ENCODE data around the gene CSTF2T.
"Not testable (repeated sequence)": the region's sequence is repeated elsewhere in the genome, so short reads cannot be mapped to it uniquely, and the experiment has no call there.

The CSTF2T gene

GRCh38 chr10:51699145-51699474, 285 bp downstream of the CSTF2T start:
- no peak for DNase-seq (ENCODE audit: extremely low read depth in 1 of 2, low read depth in 1 of 2)

- no peak for DNase-seq (ENCODE audit: extremely low read depth in 1 of 2, low read depth in 1 of 2)
These were observed 827 bp downstream of the CSTF2T start for GRCh38 chr10:51698473-51699063.

DNA sequence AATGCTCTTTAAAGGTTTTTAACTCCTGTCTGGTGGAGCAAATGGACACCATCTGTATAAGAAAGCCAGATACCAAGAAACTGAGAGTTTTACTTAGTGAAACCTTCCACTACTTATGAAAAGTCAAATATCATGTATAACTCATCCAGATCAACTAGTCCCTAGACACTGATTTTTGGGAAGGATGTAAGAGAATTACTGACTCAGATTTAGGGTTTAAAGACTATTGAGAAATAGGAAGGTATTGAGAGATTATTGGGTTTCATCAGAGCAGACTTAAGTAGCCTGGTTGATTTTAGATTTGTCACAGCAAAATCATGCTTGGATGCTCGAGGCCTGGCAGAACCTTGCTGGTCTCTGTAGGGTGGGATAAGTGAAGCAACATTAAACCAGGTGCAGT, 3.1 kb downstream of the CSTF2T start:
- DNase-seq (ENCODE audit: extremely low read depth in 1 of 2, low read depth in 1 of 2), result no peak

- DNase-seq (ENCODE audit: extremely low read depth in 1 of 2, low read depth in 1 of 2), result no peak
These were observed 5.2 kb downstream of the CSTF2T start for GRCh38 chr10:51694086-51694768.

- no peak for DNase-seq (ENCODE audit: extremely low read depth in 1 of 2, low read depth in 1 of 2)
These were observed 8.3 kb downstream of the CSTF2T start for GRCh38 chr10:51691135-51691534.

DNA sequence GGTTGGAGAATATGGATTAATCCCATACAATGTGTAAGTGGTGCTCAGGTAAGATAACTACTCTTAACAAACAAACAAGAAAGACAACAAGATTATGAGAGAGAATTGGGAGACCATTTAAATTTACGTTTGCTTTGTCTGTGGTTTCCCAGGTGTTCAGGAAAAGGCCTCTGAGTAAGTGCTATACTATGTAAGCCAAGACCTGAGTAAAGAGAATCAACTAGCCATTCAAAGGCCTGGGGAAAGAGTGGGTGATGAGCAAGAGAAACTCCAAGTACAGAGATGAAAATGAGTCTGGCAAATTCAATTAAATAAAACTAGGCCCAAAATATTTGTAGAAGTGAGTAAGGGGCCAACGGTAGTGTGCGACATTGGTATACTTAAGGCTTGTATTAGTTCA, 9.9 kb downstream of the CSTF2T start:
- DNase-seq (ENCODE audit: extremely low read depth in 1 of 2, low read depth in 1 of 2), result no peak

GRCh38 chr10:51688826-51689225, 10.6 kb downstream of the CSTF2T start:
- DNase-seq (ENCODE audit: extremely low read depth in 1 of 2, low read depth in 1 of 2), result not testable (repeated sequence)

- DNase-seq (ENCODE audit: extremely low read depth in 1 of 2, low read depth in 1 of 2), result no peak
These were observed 12.1 kb downstream of the CSTF2T start for GRCh38 chr10:51687296-51687695.

DNA sequence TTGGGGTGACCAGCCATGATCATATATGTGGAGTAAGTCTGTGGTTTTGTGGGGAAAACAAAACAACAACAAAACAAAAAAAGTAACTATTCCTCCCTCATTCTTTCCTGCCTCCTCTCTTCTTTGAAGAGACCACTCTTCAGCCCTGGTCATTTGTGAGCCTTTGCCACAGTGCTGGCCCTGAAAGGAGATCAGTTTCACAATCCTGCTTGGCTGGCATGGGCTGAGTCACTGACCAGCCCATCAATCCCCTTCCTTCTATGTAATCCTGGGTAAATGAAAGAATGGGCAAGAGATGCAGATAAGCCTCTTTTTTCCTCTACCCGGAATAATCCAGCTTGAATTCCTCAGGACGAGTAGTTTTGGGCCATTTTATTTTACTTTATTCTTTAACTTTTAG, 13.6 kb downstream of the CSTF2T start:
- no peak for DNase-seq (ENCODE audit: extremely low read depth in 1 of 2, low read depth in 1 of 2)

- no peak for DNase-seq (ENCODE audit: extremely low read depth in 1 of 2, low read depth in 1 of 2)
These were observed 16.2 kb downstream of the CSTF2T start for GRCh38 chr10:51683031-51683691.

GRCh38 chr10:51679841-51680240, 19.6 kb downstream of the CSTF2T start:
- no peak for DNase-seq (ENCODE audit: extremely low read depth in 1 of 2, low read depth in 1 of 2)

- DNase-seq (ENCODE audit: extremely low read depth in 1 of 2, low read depth in 1 of 2), result no peak
These were observed 24.3 kb downstream of the CSTF2T start for GRCh38 chr10:51675088-51675487.

DNA sequence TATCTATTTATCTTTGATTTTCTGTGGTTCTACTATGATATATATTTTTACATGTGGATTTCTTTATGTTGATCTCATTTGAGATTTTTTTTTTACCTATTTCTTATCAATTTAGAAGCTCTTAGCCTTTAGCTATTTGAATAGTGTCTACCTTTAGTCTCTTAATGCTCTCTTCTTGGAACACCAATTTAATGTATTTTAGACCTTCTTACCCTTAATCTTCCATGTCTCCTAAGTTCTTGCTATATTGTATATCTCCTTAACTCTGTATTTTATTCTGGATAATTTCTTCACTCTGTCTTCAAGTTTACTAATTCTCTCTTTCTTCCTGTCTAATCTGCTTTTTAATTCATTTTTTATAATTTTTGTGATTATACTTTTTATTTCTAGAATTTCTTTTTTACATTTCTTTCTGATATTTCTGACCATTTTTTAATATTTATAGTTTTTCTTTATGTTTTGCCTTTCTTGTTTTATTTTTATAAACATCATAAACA, 27.3 kb downstream of the CSTF2T start:
- no peak for DNase-seq (ENCODE audit: extremely low read depth in 1 of 2, low read depth in 1 of 2)

DNA sequence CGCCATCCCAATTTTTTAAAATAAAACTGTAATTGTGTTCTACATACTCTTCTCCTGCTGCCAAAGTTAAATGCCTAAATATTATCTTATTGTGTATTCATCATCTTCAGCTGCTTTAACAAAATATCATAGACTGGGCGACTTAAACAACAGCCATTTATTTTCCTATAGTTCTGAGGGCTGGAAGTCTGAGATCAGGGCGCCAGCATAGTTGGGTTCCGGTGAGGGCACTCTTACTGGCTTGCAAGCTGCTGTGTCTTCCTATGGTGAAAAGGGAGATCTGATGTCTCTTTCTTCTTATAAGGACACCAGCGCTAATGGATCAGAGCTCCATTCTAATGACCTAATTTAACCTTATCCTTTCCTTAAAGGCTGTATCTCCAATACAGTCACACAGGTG, 30.4 kb downstream of the CSTF2T start:
- no peak for DNase-seq (ENCODE audit: extremely low read depth in 1 of 2, low read depth in 1 of 2)

GRCh38 chr10:51668336-51668689, 31.1 kb downstream of the CSTF2T start:
- DNase-seq (ENCODE audit: extremely low read depth in 1 of 2, low read depth in 1 of 2), result no peak

- DNase-seq (ENCODE audit: extremely low read depth in 1 of 2, low read depth in 1 of 2), result no peak
These were observed 31.6 kb downstream of the CSTF2T start for GRCh38 chr10:51667678-51668335.

- DNase-seq (ENCODE audit: extremely low read depth in 1 of 2, low read depth in 1 of 2), result no peak
These were observed 32.9 kb downstream of the CSTF2T start for GRCh38 chr10:51666456-51666855.

DNA sequence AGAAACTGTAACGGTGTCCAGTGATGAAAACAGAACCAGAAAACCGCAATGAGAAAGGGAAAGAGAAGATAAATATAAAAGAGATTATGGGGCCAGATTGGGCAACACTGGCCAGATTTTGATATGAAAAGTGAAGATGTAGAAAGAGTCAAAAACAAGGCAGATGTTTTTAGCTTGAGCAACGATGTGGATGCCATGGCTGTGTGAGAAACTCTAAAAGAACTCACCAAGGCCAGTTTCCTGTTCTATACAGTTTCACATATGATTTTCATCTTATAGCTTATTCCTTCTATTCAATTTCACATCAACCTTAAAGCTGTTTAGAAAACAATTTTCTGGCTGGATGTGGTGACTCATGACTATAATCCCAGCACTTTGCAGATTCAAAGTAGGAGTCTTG, 36.3 kb downstream of the CSTF2T start:
- DNase-seq (ENCODE audit: extremely low read depth in 1 of 2, low read depth in 1 of 2), result no peak

GRCh38 chr10:51659344-51659743, 40.1 kb downstream of the CSTF2T start:
- no peak for DNase-seq (ENCODE audit: extremely low read depth in 1 of 2, low read depth in 1 of 2)

DNA sequence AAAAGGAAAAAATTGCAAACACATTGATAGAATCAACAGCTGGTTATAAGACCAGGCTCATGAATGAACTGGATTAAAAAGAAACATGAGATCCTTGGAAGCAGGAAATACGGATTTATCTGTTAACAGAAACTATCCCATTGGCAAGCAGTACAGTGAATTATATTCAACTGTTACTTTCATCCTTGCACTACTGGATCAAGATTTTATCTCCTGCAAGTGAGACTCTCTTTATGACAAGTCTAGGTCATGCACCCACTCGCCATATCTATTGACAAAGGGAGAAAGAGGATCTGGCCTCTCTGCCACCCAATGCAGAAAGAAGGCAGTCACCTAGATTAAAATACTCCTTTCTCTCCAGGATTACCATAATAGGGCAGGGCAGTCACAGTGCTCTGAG, 41.4 kb downstream of the CSTF2T start:
- no peak for DNase-seq (ENCODE audit: extremely low read depth in 1 of 2, low read depth in 1 of 2)

DNA sequence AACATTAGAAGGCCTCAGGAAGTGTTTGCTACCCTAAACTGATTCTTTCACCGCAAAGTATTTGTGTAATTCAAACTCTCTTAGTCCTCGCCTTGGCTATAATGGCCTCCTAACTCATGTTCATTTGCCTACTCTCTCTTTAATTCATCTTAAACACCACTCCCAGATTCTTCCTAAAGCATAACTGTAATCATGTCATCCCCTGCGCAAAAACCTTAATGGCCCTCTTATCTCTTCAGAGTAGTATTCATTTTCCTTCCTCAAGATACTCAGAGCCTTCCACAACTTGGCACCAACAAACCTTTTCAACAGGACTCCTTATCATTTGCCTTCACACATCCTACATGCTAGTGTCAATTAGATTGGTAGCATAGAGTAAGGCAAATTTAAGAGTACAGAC, 42.9 kb downstream of the CSTF2T start:
- DNase-seq (ENCODE audit: extremely low read depth in 1 of 2, low read depth in 1 of 2), result no peak

DNA sequence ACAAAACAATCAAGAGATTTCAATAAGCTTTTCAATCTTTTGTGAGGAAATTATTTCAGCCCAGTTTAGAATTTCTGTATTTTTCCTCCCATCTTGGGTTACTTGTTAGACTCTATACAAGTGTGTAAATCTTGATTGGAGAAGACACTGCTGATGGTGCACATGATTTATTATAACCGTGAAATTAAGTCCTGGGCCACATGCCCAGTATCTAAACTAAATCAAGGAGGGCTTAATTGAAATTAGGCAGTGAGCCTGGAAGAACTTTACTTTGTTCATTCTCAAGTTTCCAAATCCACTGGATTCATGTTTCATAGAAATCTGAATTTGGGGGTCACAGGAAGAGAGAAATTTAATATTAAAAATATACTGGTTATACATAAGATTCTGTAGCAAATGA, 44.5 kb downstream of the CSTF2T start:
- no peak for DNase-seq (ENCODE audit: extremely low read depth in 1 of 2, low read depth in 1 of 2)
